ENCODE measurements around the gene SYDE2. TPM values are rescaled to one million over a fixed set of nuclear protein-coding genes. Genes with fewer than 3 reads are reported as not detected.

Gene SYDE2
- total RNA-seq, 1 donor from 2014 or later = 4.2 TPM

DNA sequence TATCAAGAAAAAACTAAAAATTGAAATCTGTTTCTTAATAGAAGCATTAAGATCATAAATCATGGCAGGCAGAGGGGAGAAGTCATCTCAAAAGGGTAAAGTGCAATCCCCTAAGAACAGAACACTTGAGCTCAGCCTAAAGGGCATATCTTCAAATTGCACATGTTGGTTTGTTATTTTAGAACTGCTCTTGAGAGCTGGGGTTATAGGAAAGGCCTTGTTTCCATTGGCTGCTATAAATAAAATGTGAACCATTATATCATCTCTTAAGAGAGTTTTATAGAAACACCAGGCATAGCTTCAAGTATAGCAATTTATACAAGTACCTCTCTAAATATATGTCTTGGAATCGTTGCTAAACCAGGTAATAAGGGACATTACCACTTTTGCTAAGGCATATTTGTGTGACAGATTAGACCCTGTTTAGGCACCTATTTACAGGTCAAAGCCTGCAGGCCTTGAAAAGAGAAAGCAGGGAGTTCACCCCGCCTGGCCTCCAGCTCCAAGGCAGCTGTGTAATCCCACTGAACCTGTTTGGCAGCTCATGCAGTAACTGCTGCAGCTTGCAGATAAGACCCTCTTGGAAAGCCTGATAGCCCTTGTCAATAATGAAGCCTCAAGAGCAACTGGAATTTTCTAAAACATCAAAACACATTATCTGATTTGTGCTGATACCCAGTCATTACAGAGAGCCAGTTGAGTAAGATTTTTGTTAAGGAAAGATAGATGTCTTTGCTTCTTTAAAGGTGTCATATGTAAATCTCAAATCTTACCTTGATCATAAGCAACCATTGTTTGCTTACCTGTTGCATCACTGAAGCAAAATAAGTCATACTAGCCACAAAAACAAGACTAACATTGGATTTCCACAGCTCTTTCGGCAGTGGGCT, 24.2 kb upstream of the SYDE2 start:
- Mint-ChIP-seq H3K4me3 (ENCODE audit: unreplicated experiment) (no peak overlapping the region), H3K27me3 (ENCODE audit: unreplicated experiment) (no peaks in the 10 kb centered on the region), H3K27ac (ENCODE audit: unreplicated experiment) (no peak overlapping the region), H3K36me3 (ENCODE audit: low read depth, unreplicated experiment) (no peaks in the 10 kb centered on the region), H3K9me3 (ENCODE audit: unreplicated experiment) (no peaks in the 10 kb centered on the region), H3K4me1 (ENCODE audit: unreplicated experiment) (peaks cover 3% of the 10 kb centered on the region)
- peak; percentile 18 for DNase-seq (ENCODE audit: low spot score)
- TF ChIP-seq, protein P1, sequence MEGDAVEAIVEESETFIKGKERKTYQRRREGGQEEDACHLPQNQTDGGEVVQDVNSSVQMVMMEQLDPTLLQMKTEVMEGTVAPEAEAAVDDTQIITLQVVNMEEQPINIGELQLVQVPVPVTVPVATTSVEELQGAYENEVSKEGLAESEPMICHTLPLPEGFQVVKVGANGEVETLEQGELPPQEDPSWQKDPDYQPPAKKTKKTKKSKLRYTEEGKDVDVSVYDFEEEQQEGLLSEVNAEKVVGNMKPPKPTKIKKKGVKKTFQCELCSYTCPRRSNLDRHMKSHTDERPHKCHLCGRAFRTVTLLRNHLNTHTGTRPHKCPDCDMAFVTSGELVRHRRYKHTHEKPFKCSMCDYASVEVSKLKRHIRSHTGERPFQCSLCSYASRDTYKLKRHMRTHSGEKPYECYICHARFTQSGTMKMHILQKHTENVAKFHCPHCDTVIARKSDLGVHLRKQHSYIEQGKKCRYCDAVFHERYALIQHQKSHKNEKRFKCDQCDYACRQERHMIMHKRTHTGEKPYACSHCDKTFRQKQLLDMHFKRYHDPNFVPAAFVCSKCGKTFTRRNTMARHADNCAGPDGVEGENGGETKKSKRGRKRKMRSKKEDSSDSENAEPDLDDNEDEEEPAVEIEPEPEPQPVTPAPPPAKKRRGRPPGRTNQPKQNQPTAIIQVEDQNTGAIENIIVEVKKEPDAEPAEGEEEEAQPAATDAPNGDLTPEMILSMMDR (IDR thresholded peaks at IDR 0.05; ENCODE audit: unreplicated experiment) = no peak

DNA sequence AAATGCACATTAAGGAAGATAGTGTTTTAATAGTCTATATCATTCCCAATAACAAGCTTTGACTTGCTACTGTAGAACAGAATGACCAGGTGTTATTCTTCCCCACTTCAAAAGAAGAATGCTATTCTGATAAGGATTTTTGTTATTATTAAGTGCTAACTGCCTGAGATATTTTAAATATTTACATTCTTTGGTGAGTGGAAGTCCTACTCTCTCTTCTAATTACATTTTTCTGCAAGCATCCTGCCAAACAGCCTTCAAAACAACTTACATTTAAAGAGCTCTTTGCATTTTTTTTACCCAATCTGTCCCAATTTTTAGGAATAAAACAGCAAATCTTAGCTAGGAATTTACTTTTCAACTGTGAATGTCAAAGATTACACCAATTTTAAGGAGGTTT, 23.5 kb upstream of the SYDE2 start:
- H3K27me3 Mint-ChIP-seq (ENCODE audit: unreplicated experiment) = peaks cover 2% of the 10 kb centered on the region
- DNase-seq (ENCODE audit: low spot score) = no peak
- no peak overlapping the region for H3K4me3 Mint-ChIP-seq (ENCODE audit: unreplicated experiment)
- no peaks in the 10 kb centered on the region for H3K36me3 Mint-ChIP-seq (ENCODE audit: low read depth, unreplicated experiment)
- peaks cover 3% of the 10 kb centered on the region for H3K4me1 Mint-ChIP-seq (ENCODE audit: unreplicated experiment)
- no peak overlapping the region for H3K27ac Mint-ChIP-seq (ENCODE audit: unreplicated experiment)
- TF ChIP-seq, protein P1 (IDR thresholded peaks at IDR 0.05; ENCODE audit: unreplicated experiment) = no peak
- no peaks in the 10 kb centered on the region for H3K9me3 Mint-ChIP-seq (ENCODE audit: unreplicated experiment)

DNA sequence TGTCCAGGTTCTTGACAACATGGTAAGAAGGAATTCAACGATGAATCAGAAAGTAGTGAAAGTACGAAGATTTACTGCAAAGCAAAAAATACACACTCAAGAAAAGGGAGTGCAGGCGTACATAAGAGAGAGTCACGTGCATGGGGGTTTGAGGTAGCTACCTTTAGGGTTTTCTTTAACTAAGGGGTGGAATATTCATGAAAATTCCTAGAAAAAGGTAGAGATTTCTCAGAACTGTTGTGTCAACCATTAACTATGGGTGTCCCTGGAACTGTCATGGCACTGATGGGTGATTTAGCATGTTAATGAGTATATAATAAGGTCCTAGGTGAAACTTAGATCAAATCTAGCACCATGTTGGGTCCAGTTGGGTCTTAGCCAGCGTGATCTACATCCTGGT, 22.5 kb upstream of the SYDE2 start:
- H3K27ac Mint-ChIP-seq (ENCODE audit: unreplicated experiment) = no peak overlapping the region
- no peaks in the 10 kb centered on the region for H3K36me3 Mint-ChIP-seq (ENCODE audit: low read depth, unreplicated experiment)
- H3K9me3 Mint-ChIP-seq (ENCODE audit: unreplicated experiment) = no peaks in the 10 kb centered on the region
- peaks cover 3% of the 10 kb centered on the region for H3K4me1 Mint-ChIP-seq (ENCODE audit: unreplicated experiment)
- H3K4me3 Mint-ChIP-seq (ENCODE audit: unreplicated experiment) = no peak overlapping the region
- H3K27me3 Mint-ChIP-seq (ENCODE audit: unreplicated experiment) = peaks cover 2% of the 10 kb centered on the region
- no peak for DNase-seq (ENCODE audit: low spot score)
- TF ChIP-seq, protein P1 (IDR thresholded peaks at IDR 0.05; ENCODE audit: unreplicated experiment) = no peak

DNA sequence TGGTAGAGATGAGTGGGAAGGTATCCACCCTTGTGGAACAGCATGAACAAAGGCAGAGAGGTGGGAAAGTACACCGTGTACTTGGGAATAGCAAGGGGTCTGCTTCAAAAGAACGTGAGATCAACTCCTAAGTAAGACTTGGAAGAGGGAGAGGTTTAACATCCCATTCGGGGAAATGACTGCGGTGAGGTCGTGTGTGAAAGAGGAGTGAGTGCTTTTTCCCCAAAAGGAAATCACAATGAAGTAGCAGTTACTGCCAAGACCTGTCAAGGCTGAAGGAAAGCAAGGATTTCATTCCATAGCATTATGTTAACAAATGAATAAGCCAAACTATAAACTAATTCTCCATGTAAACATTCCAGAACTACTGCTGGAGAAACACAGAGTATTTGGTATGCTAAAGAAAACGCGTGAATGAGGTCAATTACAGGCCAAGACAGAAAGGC, 20.0 kb upstream of the SYDE2 start:
- no peak overlapping the region for H3K4me3 Mint-ChIP-seq (ENCODE audit: unreplicated experiment)
- H3K9me3 Mint-ChIP-seq (ENCODE audit: unreplicated experiment) = no peaks in the 10 kb centered on the region
- H3K27me3 Mint-ChIP-seq (ENCODE audit: unreplicated experiment) = peaks cover 3% of the 10 kb centered on the region
- H3K4me1 Mint-ChIP-seq (ENCODE audit: unreplicated experiment) = peaks cover under 1% of the 10 kb centered on the region
- H3K27ac Mint-ChIP-seq (ENCODE audit: unreplicated experiment) = no peak overlapping the region
- no peaks in the 10 kb centered on the region for H3K36me3 Mint-ChIP-seq (ENCODE audit: low read depth, unreplicated experiment)
- TF ChIP-seq, protein P1 (IDR thresholded peaks at IDR 0.05; ENCODE audit: unreplicated experiment) = no peak
- no peak for DNase-seq (ENCODE audit: low spot score)

Data from endothelial cell (in vitro differentiated cells).